H1 (cell line): ENCODE results near the gene WDR81. TPM values are rescaled to one million over a fixed set of nuclear protein-coding genes. Genes with fewer than 3 reads are reported as not detected.

Source experiments
- CTCF ChIA-PET: fragments of 300-600 bp; sonication (Branson Sonifier 250); formaldehyde crosslinking; loops from one replicate; lab custom pipeline; 2021; ENCODE audit not compliant: partially characterized antibody; lab: Charles Lee
- POLR2A ChIA-PET: fragments of 300-600 bp; sonication (Branson Sonifier 250); formaldehyde crosslinking; loops from one replicate; lab custom pipeline; 2021; ENCODE audit warnings: inconsistent platforms; ENCODE audit not compliant: partially characterized antibody; lab: Charles Lee
- DNase-seq, 2 experiments: peaks; one replicate each; pipeline versions ENCODE4 v3.0.0 to v3.0.0-alpha.2; 2010 to 2022; ENCODE audit warnings: low spot score in 2 of 2, low read depth in 1 of 2, mixed read lengths in 1 of 2
- FAIRE-seq: peaks from 2 replicates; lab custom pipeline; 2011; peaks lifted over from hg19 to GRCh38; lab: Jason Lieb, UNC
- H2AFZ ChIP-seq: 2 replicates; pipeline ENCODE4 v1.8.1; 2012; ENCODE audit warnings: low read length, inconsistent platforms
- H2AK5ac ChIP-seq: 2 replicates; pipeline ENCODE4 v1.6.1; 2013; ENCODE audit warnings: low read depth, low read length
- H2BK120ac ChIP-seq: replicated peaks from 2 replicates; pipeline ENCODE3; 2013; ENCODE audit warnings: low read depth, low read length, inconsistent platforms
- H2BK12ac ChIP-seq: 2 replicates; pipeline ENCODE4 v1.6.1; 2013; ENCODE audit warnings: low read depth, low read length
- H2BK15ac ChIP-seq: 2 replicates; pipeline ENCODE4 v1.6.1; 2013; ENCODE audit warnings: low read length
- H2BK20ac ChIP-seq: 2 replicates; pipeline ENCODE4 v1.6.1; 2013; ENCODE audit warnings: low read length
- H2BK5ac ChIP-seq: 2 replicates; pipeline ENCODE4 v1.6.1; 2013; ENCODE audit warnings: low read depth, low read length
- H3K14ac ChIP-seq: 2 replicates; pipeline ENCODE4 v1.6.1; 2013; ENCODE audit warnings: inconsistent platforms; ENCODE audit not compliant: insufficient read length
- H3K18ac ChIP-seq: 2 replicates; pipeline ENCODE4 v1.6.1; 2013; ENCODE audit warnings: low read length; ENCODE audit errors: extremely low read depth
- H3K23ac ChIP-seq: 2 replicates; pipeline ENCODE4 v1.6.1; 2013; ENCODE audit warnings: inconsistent platforms; ENCODE audit not compliant: insufficient read length
- H3K23me2 ChIP-seq: 2 replicates; pipeline ENCODE4 v1.6.1; 2013; ENCODE audit warnings: low read depth, low read length
- H3K27ac ChIP-seq: 2 replicates; pipeline ENCODE4 v1.6.1; 2011; ENCODE audit warnings: low read depth, low read length, inconsistent platforms
- H3K27me3 ChIP-seq, 4 experiments: replicated peaks in 1 of 4; 1 replicate in 1 of 4; 2 replicates in 3 of 4; pipeline versions ENCODE4 v1.6.1 to v1.8.1; 2011 to 2013; ENCODE audit warnings: low read length in 3 of 4, mild to moderate bottlenecking in 3 of 4, inconsistent platforms in 2 of 4, mixed read lengths in 2 of 4, moderate library complexity in 1 of 4; ENCODE audit not compliant: control insufficient read depth in 3 of 4, insufficient read depth in 3 of 4; ENCODE audit errors: extremely low read depth in 1 of 4
- H3K36me3 ChIP-seq, 4 experiments: 2 replicates each; pipeline versions ENCODE4 v1.6.1 to v1.8.1; 2011 to 2013; ENCODE audit warnings: mild to moderate bottlenecking in 4 of 4, low read length in 3 of 4, moderate library complexity in 2 of 4, control low read depth in 1 of 4, inconsistent platforms in 1 of 4; ENCODE audit not compliant: insufficient read depth in 4 of 4, control insufficient read depth in 2 of 4
- H3K4ac ChIP-seq: replicated peaks from 2 replicates; pipeline ENCODE3; 2013; ENCODE audit warnings: low read length, low read depth, mixed read lengths, inconsistent platforms; ENCODE audit not compliant: insufficient read length
- H3K4me1 ChIP-seq, 4 experiments: replicated peaks in 1 of 4; 1 replicate in 1 of 4; 2 replicates in 3 of 4; pipeline versions ENCODE4 v1.6.1 to v1.8.1; 2011 to 2013; ENCODE audit warnings: low read length in 3 of 4, inconsistent platforms in 2 of 4, mixed read lengths in 1 of 4; ENCODE audit not compliant: insufficient read depth in 4 of 4, control insufficient read depth in 3 of 4
- H3K4me2 ChIP-seq, 2 experiments: 2 replicates each; pipeline versions ENCODE4 v1.6.1 to v1.8.1; 2011 to 2013; ENCODE audit warnings: low read depth in 2 of 2, low read length in 2 of 2, control low read depth in 1 of 2, inconsistent platforms in 1 of 2, mild to moderate bottlenecking in 1 of 2; ENCODE audit not compliant: insufficient read depth in 1 of 2
- H3K4me3 ChIP-seq, 4 experiments: fragments of 200-600, 300-600 bp in 1 of 4; sonication (generic), shearing (Covaris generic), sonication (Bioruptor Twin) in 1 of 4; 2 replicates each; pipeline versions ENCODE4 v1.5.1 to v1.8.1; 2011 to 2016; ENCODE audit warnings: low read length in 4 of 4, low read depth in 3 of 4, control low read depth in 2 of 4, inconsistent platforms in 2 of 4, mild to moderate bottlenecking in 2 of 4, mixed read lengths in 1 of 4, moderate library complexity in 1 of 4; ENCODE audit not compliant: insufficient read depth in 2 of 4; ENCODE audit errors: extremely low read depth in 1 of 4
- H3K56ac ChIP-seq: replicated peaks from 2 replicates; pipeline ENCODE3; 2013; ENCODE audit warnings: low read depth, mild to moderate bottlenecking, mixed read lengths, low read length, inconsistent platforms; ENCODE audit not compliant: insufficient read length
- H3K79me1 ChIP-seq: 2 replicates; pipeline ENCODE4 v1.6.1; 2013; ENCODE audit warnings: low read depth, low read length, control low read depth
- H3K79me2 ChIP-seq, 2 experiments: 2 replicates each; pipeline versions ENCODE4 v1.6.1 to v1.8.1; 2012 to 2013; ENCODE audit warnings: low read length in 2 of 2, mild to moderate bottlenecking in 2 of 2, inconsistent platforms in 1 of 2; ENCODE audit not compliant: insufficient read depth in 2 of 2, control insufficient read depth in 1 of 2
- H3K9ac ChIP-seq, 4 experiments: replicated peaks in 1 of 4; 1 replicate in 1 of 4; 2 replicates in 3 of 4; pipeline versions ENCODE4 v1.6.1 to v1.8.1; 2011 to 2013; ENCODE audit warnings: low read depth in 3 of 4, low read length in 3 of 4, control low read depth in 2 of 4, mild to moderate bottlenecking in 2 of 4, moderate library complexity in 2 of 4, inconsistent platforms in 1 of 4; ENCODE audit errors: extremely low read depth in 1 of 4
- H3K9me3 ChIP-seq, 2 experiments: 2 replicates each; pipeline versions ENCODE4 v1.6.1 to v1.8.1; 2012 to 2013; ENCODE audit warnings: mild to moderate bottlenecking in 2 of 2, moderate library complexity in 2 of 2, control low read depth in 1 of 2, inconsistent platforms in 1 of 2, low read depth in 1 of 2, low read length in 1 of 2, mixed read lengths in 1 of 2; ENCODE audit not compliant: insufficient read depth in 2 of 2
- H4K20me1 ChIP-seq, 2 experiments: replicated peaks in 1 of 2; 2 replicates each; pipeline versions ENCODE3 to v1.8.1; 2011 to 2013; ENCODE audit warnings: inconsistent platforms in 2 of 2, low read length in 2 of 2, mild to moderate bottlenecking in 1 of 2; ENCODE audit not compliant: insufficient read depth in 2 of 2, control insufficient read depth in 1 of 2
- H4K5ac ChIP-seq: 2 replicates; pipeline ENCODE4 v1.6.1; 2013; ENCODE audit warnings: low read length, low read depth, mixed read lengths, inconsistent platforms; ENCODE audit not compliant: insufficient read length
- H4K8ac ChIP-seq: 2 replicates; pipeline ENCODE4 v1.8.0; 2013; ENCODE audit warnings: mild to moderate bottlenecking, moderate library complexity, low read length, inconsistent platforms; ENCODE audit not compliant: insufficient read depth; ENCODE audit errors: extremely low read depth
- H4K91ac ChIP-seq: replicated peaks from 2 replicates; pipeline ENCODE3; 2013; ENCODE audit warnings: low read length, mixed read lengths, inconsistent platforms; ENCODE audit not compliant: insufficient read length
- HDAC2 ChIP-seq, 2 experiments: fragments of 300-600 bp in 1 of 2; sonication (generic) in 1 of 2; IDR thresholded peaks; 2 replicates each; pipeline ENCODE4 v1.6.1; 2011 to 2012; ENCODE audit warnings: low read depth in 2 of 2, low read length in 2 of 2, mild to moderate bottlenecking in 2 of 2, moderate library complexity in 2 of 2, borderline replicate concordance in 1 of 2, inconsistent platforms in 1 of 2
- WGBS, 2 experiments: shearing (Covaris generic) in 1 of 2; methylation state at CpG; one replicate each; pipeline versions ENCODE4 v1.1.6 to v1.1.7; 2013 to 2015; ENCODE audit warnings: low lambda C conversion rate in 2 of 2, mixed read lengths in 2 of 2, inconsistent platforms in 1 of 2, low coverage in 1 of 2, missing lambda C conversion rate in 1 of 2; ENCODE audit not compliant: insufficient replicate concordance in 2 of 2, insufficient coverage in 1 of 2, insufficient read length in 1 of 2; ENCODE audit errors: extremely low coverage in 1 of 2, missing lambda C conversion rate in 1 of 2; 5-methylcytosine and 5-hydroxymethylcytosine counted together
- polyA plus RNA-seq, 7 experiments: library from polyadenylated mRNA; depleted of rRNA in 3 of 7; stranded (reverse) in 5 of 7; unstranded in 2 of 7; fragments of >200 nt in 5 of 7; fragments of 200-250 nt in 2 of 7; gene quantifications; 1 replicate in 5 of 7; 2 replicates in 1 of 7; 4 replicates in 1 of 7; pipeline versions ENCODE4 v1.2.1 to v1.2.3, GENCODE V29; 2011 to 2013; ENCODE audit warnings: missing spikeins in 2 of 7, mixed read lengths in 2 of 7
- total RNA-seq: library from RNA; stranded (reverse); fragmentation: NEBNext Ultra II Directional; extraction: Animal tissue kit (Norgen Biotek cat#: 25700); gene quantifications from 2 replicates; pipeline ENCODE4 v1.2.1, GENCODE V29; 2021

WDR81 gene
- total and polyA plus RNA-seq, 2 of the 8 experiments (the other 6 are each of a cell fraction or from before 2014, with no cell fraction given) = 9.1 to 12.3 TPM

DNA sequence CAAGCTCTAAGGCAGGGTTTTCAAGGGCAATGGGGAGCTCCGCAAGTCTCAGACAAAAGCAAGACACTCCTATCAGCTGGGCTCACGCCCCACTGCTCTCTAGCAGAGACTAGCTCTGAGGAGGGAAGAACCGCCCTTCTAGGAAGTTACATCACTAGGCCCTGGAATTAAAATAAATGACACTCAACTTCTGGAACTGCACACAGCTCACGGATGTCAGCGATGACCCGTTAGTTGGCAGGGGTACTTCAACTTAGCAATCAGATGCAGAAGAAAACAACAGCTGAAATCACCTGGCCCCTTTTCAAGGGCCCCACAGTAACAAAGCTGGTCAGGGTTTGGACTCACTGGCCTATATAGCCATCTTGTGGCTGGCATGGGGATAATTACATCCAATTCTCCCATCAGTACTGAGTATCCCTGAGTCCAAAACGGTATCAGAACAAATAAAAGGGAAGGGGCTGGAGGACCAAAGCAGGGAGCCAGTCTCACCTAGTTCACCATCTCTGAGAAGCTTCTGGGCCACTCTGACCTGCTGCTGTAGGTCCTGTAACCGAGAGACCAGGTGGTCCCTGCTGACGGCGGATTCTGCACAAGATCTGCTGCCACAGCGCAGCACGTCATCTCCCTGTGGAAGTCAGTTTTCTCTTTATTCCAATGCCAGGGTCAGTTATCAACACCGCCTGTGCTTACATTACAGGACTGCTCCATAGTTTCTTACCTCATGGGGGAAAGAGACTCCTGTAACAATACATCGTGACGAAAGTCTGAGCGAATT, 59.5 kb downstream of the WDR81 start:
- H3K4me3 ChIP-seq = no peak overlapping the region
- H3K36me3 ChIP-seq = peaks cover 11 to 45% (median 26%) of the 10 kb centered on the region in 4 experiments
- H2BK12ac ChIP-seq = no peak overlapping the region
- peak; percentile 52 for FAIRE-seq
- H3K56ac ChIP-seq = no peak overlapping the region
- no peak overlapping the region for H2BK20ac ChIP-seq
- ChIA-PET POLR2A (interaction anchor here (1.0 to 2.6 kb wide), 7 partner anchors 9 to 67 kb away, joined by 3 to 13 read pairs (median 4); partner anchors contain the start of gene SERPINF1), CTCF (interaction anchor here (0.6 to 8.1 kb wide), 31 partner anchors 9 to 458 kb away, joined by 3 to 117 read pairs (median 5); partner anchors contain the start of genes SERPINF1 and WDR81)
- no peaks in the 10 kb centered on the region for H3K27me3 ChIP-seq
- no peak overlapping the region for H2BK120ac ChIP-seq
- no peak overlapping the region for H4K91ac ChIP-seq
- H4K20me1 ChIP-seq = peaks cover 2 to 3% of the 10 kb centered on the region in 2 experiments
- no peak overlapping the region for H2BK5ac ChIP-seq
- H3K4ac ChIP-seq = no peak overlapping the region
- DNase-seq = no peak
- H3K23ac ChIP-seq = no peak overlapping the region
- H2BK15ac ChIP-seq = no peak overlapping the region
- no peak overlapping the region for H3K18ac ChIP-seq
- no peaks in the 10 kb centered on the region for H3K4me1 ChIP-seq
- no peak overlapping the region for H3K27ac ChIP-seq
- no peak overlapping the region for H3K4me2 ChIP-seq
- no peaks in the 10 kb centered on the region for H3K23me2 ChIP-seq
- H4K8ac ChIP-seq = no peak overlapping the region
- H2AFZ ChIP-seq = no peak overlapping the region
- no peak overlapping the region for H3K14ac ChIP-seq
- no peaks in the 10 kb centered on the region for H3K9me3 ChIP-seq
- H4K5ac ChIP-seq = no peak overlapping the region
- H3K9ac ChIP-seq = no peak overlapping the region
- WGBS, 2 experiments = 82% methylated on average over 16 of the region's 16 CpGs; no CpG with 5 or more reads in 1 of the 2 experiments
- no peaks in the 10 kb centered on the region for H3K79me2 ChIP-seq
- H2AK5ac ChIP-seq = no peak overlapping the region
- H3K79me1 ChIP-seq = no peaks in the 10 kb centered on the region
- no peak for TF ChIP-seq HDAC2 (IDR thresholded peaks at IDR 0.05; ENCODE audit: borderline replicate concordance in 1 of 2, low read depth in 2 of 2, low read length in 2 of 2)
